WERI-Rb-1 (cell line): ENCODE data around the gene SNRNP25.
A peak's percentile ranks its signal among the peaks of the same experiment; 100 is the strongest.

Experiments
- DNase-seq: peaks from one replicate; pipeline ENCODE4 v3.0.0-alpha.2; 2020
- H3K27ac ChIP-seq: fragments of 250-450 bp; sonication (Bioruptor Pico); 2 replicates; pipeline ENCODE4 v1.5.1; 2020; ENCODE audit warnings: mild to moderate bottlenecking, moderate library complexity
- H3K27me3 ChIP-seq: fragments of 250-450 bp; sonication (Bioruptor Pico); 2 replicates; pipeline ENCODE4 v1.5.1; 2021; ENCODE audit warnings: mild to moderate bottlenecking, low read depth, moderate library complexity; ENCODE audit not compliant: insufficient read depth, severe bottlenecking
- H3K36me3 ChIP-seq: fragments of 250-450 bp; sonication (Bioruptor Pico); 2 replicates; pipeline ENCODE4 v1.5.1; 2020; ENCODE audit warnings: mild to moderate bottlenecking, moderate library complexity
- H3K4me3 ChIP-seq: 2 replicates; pipeline ENCODE4 v1.5.1; 2011; ENCODE audit warnings: low read depth, mild to moderate bottlenecking, control low read depth, low read length
- H3K9me3 ChIP-seq: fragments of 250-450 bp; sonication (Bioruptor Pico); 2 replicates; pipeline ENCODE4 v1.5.1; 2021; ENCODE audit warnings: mild to moderate bottlenecking, moderate library complexity; ENCODE audit not compliant: severe bottlenecking
- CTCF ChIP-seq: IDR thresholded peaks from 2 replicates; pipeline ENCODE4 v1.5.1; 2011; ENCODE audit warnings: low read depth, mild to moderate bottlenecking, control low read depth, inconsistent platforms, low read length

Gene SNRNP25

GRCh38 chr16:54237-54581, 581 bp downstream of the SNRNP25 start:
- DNase-seq = no peak
- TF ChIP-seq CTCF = no peak
- no peaks in the 10 kb centered on the region for H3K9me3 ChIP-seq
- H3K27me3 ChIP-seq = no peaks in the 10 kb centered on the region
- H3K36me3 ChIP-seq = peaks cover 63% of the 10 kb centered on the region
- H3K27ac ChIP-seq = peak overlapping the region; percentile 72
- peak overlapping the region; percentile 95 for H3K4me3 ChIP-seq

GRCh38 chr16:55571-56136, 2.0 kb downstream of the SNRNP25 start:
- H3K27ac ChIP-seq = no peak overlapping the region

GRCh38 chr16:56231-56927, 2.8 kb downstream of the SNRNP25 start:
- Histone ChIP-seq H3K4me3 (no peak overlapping the region), H3K36me3 (peaks cover 58% of the 10 kb centered on the region), H3K27me3 (no peaks in the 10 kb centered on the region), H3K9me3 (no peaks in the 10 kb centered on the region), H3K27ac (no peak overlapping the region)
- no peak for DNase-seq
- no peak for TF ChIP-seq CTCF

More at GRCh38 chr16:55571-56136, 2.0 kb downstream of the SNRNP25 start:
- DNase-seq = no peak
- H3K27me3 ChIP-seq = no peaks in the 10 kb centered on the region
- H3K36me3 ChIP-seq = peaks cover 65% of the 10 kb centered on the region
- TF ChIP-seq CTCF = no peak
- no peaks in the 10 kb centered on the region for H3K9me3 ChIP-seq
- no peak overlapping the region for H3K4me3 ChIP-seq

GRCh38 chr16:57711-58110, 4.1 kb downstream of the SNRNP25 start:
- TF ChIP-seq CTCF = no peak
- no peak for DNase-seq
- Histone ChIP-seq H3K27me3 (no peaks in the 10 kb centered on the region), H3K27ac (no peak overlapping the region), H3K36me3 (peaks cover 53% of the 10 kb centered on the region), H3K4me3 (no peak overlapping the region), H3K9me3 (no peaks in the 10 kb centered on the region)

- Histone ChIP-seq H3K27ac (no peak overlapping the region), H3K9me3 (no peaks in the 10 kb centered on the region), H3K27me3 (no peaks in the 10 kb centered on the region), H3K36me3 (peaks cover 53% of the 10 kb centered on the region), H3K4me3 (no peak overlapping the region)
- no peak for DNase-seq
- no peak for TF ChIP-seq CTCF
These were observed 5.1 kb downstream of the SNRNP25 start for GRCh38 chr16:58491-59439.
